ENCODE data around the gene CD248.

Gene CD248

DNA sequence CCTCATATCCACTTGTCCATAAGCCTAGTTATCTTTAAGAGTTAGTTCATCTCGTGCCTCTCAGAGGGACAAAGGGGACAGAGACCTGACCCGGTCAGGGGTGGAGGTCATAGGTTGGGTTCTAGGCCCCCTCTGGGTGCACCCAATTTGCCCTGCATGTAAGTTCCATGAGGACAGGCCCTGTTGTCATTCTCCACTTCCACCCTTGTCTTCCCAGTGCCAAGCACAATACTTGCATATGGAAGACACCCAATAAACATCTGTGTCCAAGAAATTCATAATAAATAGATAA lies 26.6 kb downstream of the CD248 start:
- H3K4me2 ChIP-seq (ENCODE audit: insufficient read depth, low read length), result peak overlapping the region; percentile 84
- peak overlapping the region; percentile 53; the same call in 1 of the 2 replicates for H3K9ac ChIP-seq (ENCODE audit: low read depth, low read length)
- peaks cover 33% of the 10 kb centered on the region for H3K4me1 ChIP-seq (ENCODE audit: insufficient read depth, low read length)
- H2AFZ ChIP-seq (ENCODE audit: low read depth, low read length), result 0 out of 2 replicates have a peak overlapping the region, but pooled peaks have one; percentile 15
- H3K79me2 ChIP-seq (ENCODE audit: insufficient read depth, low read length), result peaks cover 14% of the 10 kb centered on the region
- no peak for ATAC-seq (ENCODE audit: insufficient read depth, low read depth)
- peaks cover 8% of the 10 kb centered on the region; the same call in 1 of the 2 replicates for H4K20me1 ChIP-seq (ENCODE audit: insufficient read depth, low read length)
- peak overlapping the region in 1 of 2 experiments; percentile 96; a peak in 3 of 4 replicates for H3K4me3 ChIP-seq (ENCODE audit: low read depth in 1 of 2, low read length in 2 of 2)
- no peak for DNase-seq
- no peaks in the 10 kb centered on the region for H3K27me3 ChIP-seq (ENCODE audit: insufficient read depth, low read length, poor library complexity)
- no peak for TF ChIP-seq EZH2 (IDR thresholded peaks at IDR 0.05; ENCODE audit: borderline replicate concordance, low read depth, low read length, severe bottlenecking)
- TF ChIP-seq, protein P1, sequence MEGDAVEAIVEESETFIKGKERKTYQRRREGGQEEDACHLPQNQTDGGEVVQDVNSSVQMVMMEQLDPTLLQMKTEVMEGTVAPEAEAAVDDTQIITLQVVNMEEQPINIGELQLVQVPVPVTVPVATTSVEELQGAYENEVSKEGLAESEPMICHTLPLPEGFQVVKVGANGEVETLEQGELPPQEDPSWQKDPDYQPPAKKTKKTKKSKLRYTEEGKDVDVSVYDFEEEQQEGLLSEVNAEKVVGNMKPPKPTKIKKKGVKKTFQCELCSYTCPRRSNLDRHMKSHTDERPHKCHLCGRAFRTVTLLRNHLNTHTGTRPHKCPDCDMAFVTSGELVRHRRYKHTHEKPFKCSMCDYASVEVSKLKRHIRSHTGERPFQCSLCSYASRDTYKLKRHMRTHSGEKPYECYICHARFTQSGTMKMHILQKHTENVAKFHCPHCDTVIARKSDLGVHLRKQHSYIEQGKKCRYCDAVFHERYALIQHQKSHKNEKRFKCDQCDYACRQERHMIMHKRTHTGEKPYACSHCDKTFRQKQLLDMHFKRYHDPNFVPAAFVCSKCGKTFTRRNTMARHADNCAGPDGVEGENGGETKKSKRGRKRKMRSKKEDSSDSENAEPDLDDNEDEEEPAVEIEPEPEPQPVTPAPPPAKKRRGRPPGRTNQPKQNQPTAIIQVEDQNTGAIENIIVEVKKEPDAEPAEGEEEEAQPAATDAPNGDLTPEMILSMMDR (IDR thresholded peaks at IDR 0.05; ENCODE audit: borderline replicate concordance, extremely low read depth, low read length, poor library complexity, severe bottlenecking), result no peak
- no peaks in the 10 kb centered on the region for H3K9me3 ChIP-seq (ENCODE audit: insufficient read depth, low read length, severe bottlenecking)
- no peaks in the 10 kb centered on the region for H3K36me3 ChIP-seq (ENCODE audit: insufficient read depth, low read length)
- H3K27ac ChIP-seq (ENCODE audit: low read length), result no peak overlapping the region

DNA sequence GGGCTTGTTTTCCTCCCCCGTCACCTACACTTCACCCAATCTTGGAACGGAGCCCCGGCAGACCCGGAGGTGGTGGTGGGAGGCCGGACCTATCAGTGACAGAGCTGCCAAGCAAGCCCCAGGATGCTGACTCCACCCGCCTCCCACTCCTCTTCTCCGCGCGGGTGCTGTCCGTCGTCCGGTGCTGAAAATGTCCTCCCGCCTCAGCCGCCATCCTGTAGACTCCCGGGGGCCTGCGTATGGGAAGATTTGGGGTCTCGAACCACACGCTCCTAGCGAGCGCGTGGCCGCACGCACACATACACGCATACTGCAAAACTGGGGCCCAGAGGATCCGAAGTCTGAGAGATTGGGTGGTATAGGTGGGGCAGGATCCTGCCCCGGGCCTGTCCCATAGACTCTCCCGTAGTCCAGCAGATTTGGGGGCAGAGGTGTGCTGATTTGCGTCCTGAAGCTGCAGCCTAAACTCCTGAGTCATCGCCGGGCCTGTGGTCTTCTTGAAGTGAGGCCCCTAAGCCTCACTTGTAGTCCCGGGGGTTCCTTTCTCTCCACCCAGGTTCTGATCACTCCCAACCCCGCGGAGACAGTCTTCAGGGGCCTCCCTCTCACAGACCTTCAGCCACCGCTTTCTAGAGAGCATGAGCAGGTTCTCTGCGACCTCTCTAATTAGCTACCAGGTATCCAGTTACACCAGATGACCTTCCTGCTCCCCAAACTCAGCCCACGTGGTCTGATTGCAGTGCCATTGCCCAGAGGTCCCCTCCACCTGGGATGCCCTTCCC lies 27.1 kb downstream of the CD248 start:
- Histone ChIP-seq H3K27me3 (ENCODE audit: insufficient read depth, low read length, poor library complexity) (no peaks in the 10 kb centered on the region), H3K4me1 (ENCODE audit: insufficient read depth, low read length) (peaks cover 33% of the 10 kb centered on the region), H4K20me1 (ENCODE audit: insufficient read depth, low read length) (peaks cover 8% of the 10 kb centered on the region; the same call in 1 of the 2 replicates), H3K9ac (ENCODE audit: low read depth, low read length) (peak overlapping the region; percentile 53), H3K4me3 (ENCODE audit: low read depth in 1 of 2, low read length in 2 of 2) (peak overlapping the region; percentile 31 to 96; a peak in 3 of 4 replicates), H3K36me3 (ENCODE audit: insufficient read depth, low read length) (no peaks in the 10 kb centered on the region), H3K9me3 (ENCODE audit: insufficient read depth, low read length, severe bottlenecking) (no peaks in the 10 kb centered on the region), H2AFZ (ENCODE audit: low read depth, low read length) (peak overlapping the region; percentile 70), H3K4me2 (ENCODE audit: insufficient read depth, low read length) (peak overlapping the region; percentile 84), H3K79me2 (ENCODE audit: insufficient read depth, low read length) (peaks cover 14% of the 10 kb centered on the region), H3K27ac (ENCODE audit: low read length) (peak overlapping the region; percentile 71)
- ATAC-seq (ENCODE audit: insufficient read depth, low read depth) (peak; percentile 66), DNase-seq (peak; percentile 89)
- TF ChIP-seq EZH2 (IDR thresholded peaks at IDR 0.05; ENCODE audit: borderline replicate concordance, low read depth, low read length, severe bottlenecking), result no peak
- TF ChIP-seq, protein P1 (IDR thresholded peaks at IDR 0.05; ENCODE audit: borderline replicate concordance, extremely low read depth, low read length, poor library complexity, severe bottlenecking), result no peak

- peaks cover 33% of the 10 kb centered on the region for H3K4me1 ChIP-seq (ENCODE audit: insufficient read depth, low read length)
- DNase-seq (peak; percentile 99), ATAC-seq (ENCODE audit: insufficient read depth, low read depth) (peak; percentile 95)
- peak within 1 kb of the TSS; percentile 84 for H3K4me2 ChIP-seq (ENCODE audit: insufficient read depth, low read length)
- TF ChIP-seq, protein P1 (IDR thresholded peaks at IDR 0.05; ENCODE audit: borderline replicate concordance, extremely low read depth, low read length, poor library complexity, severe bottlenecking), result peak; percentile 34
- no peak for TF ChIP-seq EZH2 (IDR thresholded peaks at IDR 0.05; ENCODE audit: borderline replicate concordance, low read depth, low read length, severe bottlenecking)
- H3K27ac ChIP-seq (ENCODE audit: low read length), result peak within 1 kb of the TSS; percentile 73
- H3K27me3 ChIP-seq (ENCODE audit: insufficient read depth, low read length, poor library complexity), result no peaks in the 10 kb centered on the region
- H2AFZ ChIP-seq (ENCODE audit: low read depth, low read length), result peak within 1 kb of the TSS; percentile 88
- H4K20me1 ChIP-seq (ENCODE audit: insufficient read depth, low read length), result peaks cover 8% of the 10 kb centered on the region
- H3K4me3 ChIP-seq (ENCODE audit: low read depth in 1 of 2, low read length in 2 of 2), result peak within 1 kb of the TSS; percentile 87 to 96; a peak in 3 of 4 replicates
- peak within 1 kb of the TSS; percentile 78 for H3K9ac ChIP-seq (ENCODE audit: low read depth, low read length)
- no peaks in the 10 kb centered on the region for H3K9me3 ChIP-seq (ENCODE audit: insufficient read depth, low read length, severe bottlenecking)
- H3K79me2 ChIP-seq (ENCODE audit: insufficient read depth, low read length), result peaks cover 14% of the 10 kb centered on the region
- no peaks in the 10 kb centered on the region for H3K36me3 ChIP-seq (ENCODE audit: insufficient read depth, low read length)
Observed at GRCh38 chr11:66288671-66289547, 27.9 kb downstream of the CD248 start, which contains the start of gene YIF1A. Gene YIF1A (minus strand): TSS chr11:66289143. CDS start chr11:66288985, 158 bp downstream.

Data from DND-41 (cell line).